ENCODE results near the gene MPO.

DNA sequence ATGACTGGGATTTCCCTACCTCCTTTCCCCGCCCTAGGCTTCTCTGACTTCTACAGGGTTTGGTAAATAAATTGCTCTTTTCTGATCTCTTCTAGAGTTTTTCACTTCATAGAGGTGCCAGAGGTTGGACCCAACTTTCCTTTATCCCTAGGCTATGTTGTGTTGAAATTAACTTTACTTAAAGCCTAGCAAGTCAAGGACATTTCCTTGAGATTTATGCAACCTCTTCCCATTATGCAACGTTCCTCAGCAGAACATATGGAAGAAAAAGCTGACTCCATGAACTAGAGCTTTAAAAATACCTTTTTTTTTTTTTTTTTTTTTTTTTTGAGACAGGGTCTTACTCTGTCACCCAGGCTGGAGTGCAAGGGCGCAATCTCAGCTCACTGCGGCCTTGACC is 15.5 kb downstream of the MPO start:
- TF ChIP-seq CTCF (IDR thresholded peaks at IDR 0.05) (no peak), POLR2A (IDR thresholded peaks at IDR 0.05) (no peak)

Measured in Peyer's patch (tissue), 4 donors.